SK-N-SH (cell line): ENCODE measurements around the gene TWF2. TPM values are rescaled to one million over a fixed set of nuclear protein-coding genes. Genes with fewer than 3 reads are reported as not detected.

Experiments
- CTCF ChIA-PET: fragments of 300-600, 350-600 bp; formaldehyde crosslinking; extraction: SDS; loops from one replicate; lab custom pipeline; 2021; lab: Yijun Ruan, JAX
- POLR2A ChIA-PET: fragments of 350-600 bp; sonication (Branson Sonifier 250); formaldehyde crosslinking; extraction: SDS; loops from one replicate; lab custom pipeline; 2020; ENCODE audit warnings: antibody characterized with exemption, inconsistent platforms; lab: Yijun Ruan, JAX
- DNase-seq: peaks from one replicate; pipeline ENCODE4 v3.0.0; 2012
- H2AFZ ChIP-seq: fragments of 200-600 bp; sonication (generic); 2 replicates; pipeline ENCODE4 v1.8.1; 2016; ENCODE audit warnings: antibody characterized with exemption, mild to moderate bottlenecking, low read depth
- H3F3A ChIP-seq: fragments of 200-600 bp; sonication (generic); replicated peaks from 2 replicates; pipeline ENCODE3; 2016; ENCODE audit warnings: antibody characterized with exemption, mild to moderate bottlenecking; ENCODE audit not compliant: insufficient read depth
- H3K27ac ChIP-seq, 2 experiments: fragments of 200-500 bp in 1 of 2; fragments of 200-600 bp in 1 of 2; sonication (Bioruptor generic) in 1 of 2; sonication (generic), shearing (Covaris generic) in 1 of 2; 2 replicates each; pipeline versions ENCODE4 v1.5.1 to v1.6.1; 2014 to 2016; ENCODE audit warnings: low read depth in 2 of 2, inconsistent platforms in 1 of 2, low read length in 1 of 2, mild to moderate bottlenecking in 1 of 2, mixed read lengths in 1 of 2
- H3K27me3 ChIP-seq: fragments of 200-600 bp; sonication (generic), shearing (Covaris generic); 2 replicates; pipeline ENCODE4 v1.6.1; 2016; ENCODE audit warnings: mixed run types; ENCODE audit not compliant: insufficient read depth
- H3K36me3 ChIP-seq, 2 experiments: fragments of 200-500 bp in 1 of 2; fragments of 200-600 bp in 1 of 2; sonication (Bioruptor generic) in 1 of 2; sonication (generic) in 1 of 2; replicated peaks in 1 of 2; 2 replicates each; pipeline versions ENCODE3 to v1.5.1; 2014 to 2016; ENCODE audit warnings: low read length in 1 of 2, mild to moderate bottlenecking in 1 of 2; ENCODE audit not compliant: insufficient read depth in 2 of 2, control insufficient read depth in 1 of 2
- H3K4me1 ChIP-seq, 2 experiments: fragments of 200-500 bp in 1 of 2; fragments of 200-600 bp in 1 of 2; sonication (Bioruptor generic) in 1 of 2; sonication (generic), shearing (Covaris generic) in 1 of 2; 2 replicates each; pipeline versions ENCODE4 v1.5.1 to v1.6.1; 2014 to 2016; ENCODE audit warnings: low read depth in 1 of 2, low read length in 1 of 2, mixed run types in 1 of 2; ENCODE audit not compliant: insufficient read depth in 2 of 2, control insufficient read depth in 1 of 2
- H3K4me2 ChIP-seq: fragments of 200-600 bp; sonication (generic), shearing (Covaris generic); 2 replicates; pipeline ENCODE4 v1.6.1; 2017; ENCODE audit warnings: mixed run types
- H3K4me3 ChIP-seq, 2 experiments: fragments of 200-500 bp in 1 of 2; fragments of 200-600 bp in 1 of 2; sonication (Bioruptor generic) in 1 of 2; sonication (generic), shearing (Covaris generic) in 1 of 2; 2 replicates each; pipeline versions ENCODE4 v1.5.1 to v1.8.1; 2014 to 2016; ENCODE audit warnings: low read depth in 2 of 2, inconsistent platforms in 1 of 2, low read length in 1 of 2, mild to moderate bottlenecking in 1 of 2, mixed read lengths in 1 of 2, moderate library complexity in 1 of 2
- H3K79me2 ChIP-seq: fragments of 200-600 bp; sonication (generic); 2 replicates; pipeline ENCODE4 v1.8.1; 2017; ENCODE audit warnings: mild to moderate bottlenecking; ENCODE audit not compliant: insufficient read depth
- H3K9ac ChIP-seq: fragments of 200-600 bp; sonication (generic); 2 replicates; pipeline ENCODE4 v1.6.1; 2017; ENCODE audit warnings: mixed run types
- H3K9me2 ChIP-seq: fragments of 200-600 bp; sonication (generic); 2 replicates; pipeline ENCODE4 v1.6.1; 2017; ENCODE audit warnings: mixed run types
- H3K9me3 ChIP-seq: fragments of 200-600 bp; sonication (generic); 2 replicates; pipeline ENCODE4 v1.6.1; 2017; ENCODE audit warnings: mixed run types, mild to moderate bottlenecking, moderate library complexity
- H4K20me1 ChIP-seq: fragments of 200-600 bp; sonication (generic); 2 replicates; pipeline ENCODE4 v1.6.1; 2017; ENCODE audit warnings: mild to moderate bottlenecking, mixed run types; ENCODE audit not compliant: insufficient read depth
- CTCF ChIP-seq: fragments of 200-600 bp; sonication (generic); IDR thresholded peaks from 2 replicates; pipeline ENCODE4 v1.6.1; 2017; ENCODE audit warnings: antibody characterized with exemption, mild to moderate bottlenecking, moderate library complexity
- EP300 ChIP-seq, 2 experiments: IDR thresholded peaks; 2 replicates each; pipeline versions ENCODE4 v1.4.0 to v1.6.1; 2012; ENCODE audit warnings: borderline replicate concordance in 1 of 2, low read depth in 1 of 2, low read length in 1 of 2
- GATA2 ChIP-seq: sonication (generic); formaldehyde crosslinking; IDR thresholded peaks from 2 replicates; pipeline ENCODE4 v1.5.0; 2020; ENCODE audit warnings: mild to moderate bottlenecking, missing genetic modification reagents
- IRF3 ChIP-seq: fragments of 150-350 bp; IDR thresholded peaks from 2 replicates; pipeline ENCODE4 v1.6.1; 2016; ENCODE audit warnings: mild to moderate bottlenecking, low read depth, low read length
- MEF2A ChIP-seq: IDR thresholded peaks from 2 replicates; pipeline ENCODE4 v1.4.0; 2012; ENCODE audit warnings: low read depth, borderline replicate concordance
- MXI1 ChIP-seq: IDR thresholded peaks from 2 replicates; pipeline ENCODE4 v1.6.1; 2012; ENCODE audit warnings: mild to moderate bottlenecking, low read depth, low read length, improper control_type of control experiment
- NRF1 ChIP-seq: IDR thresholded peaks from 2 replicates; pipeline ENCODE4 v1.6.1; 2012; ENCODE audit warnings: low read depth, mild to moderate bottlenecking, low read length
- PBX3 ChIP-seq: IDR thresholded peaks from 2 replicates; pipeline ENCODE4; 2012
- RCOR1 ChIP-seq: fragments of 150-350 bp; IDR thresholded peaks from 2 replicates; pipeline ENCODE4 v1.6.1; 2017; ENCODE audit warnings: antibody characterized with exemption, low read length
- RXRA ChIP-seq: IDR thresholded peaks from 2 replicates; pipeline ENCODE4 v1.4.0; 2012; ENCODE audit warnings: low read depth, mild to moderate bottlenecking, borderline replicate concordance
- TEAD4 ChIP-seq: IDR thresholded peaks from 2 replicates; pipeline ENCODE4 v1.4.0; 2012; ENCODE audit warnings: mild to moderate bottlenecking, borderline replicate concordance; ENCODE audit not compliant: insufficient read depth
- USF1 ChIP-seq: IDR thresholded peaks from 2 replicates; pipeline ENCODE4 v1.4.0; 2012; ENCODE audit warnings: low read depth, borderline replicate concordance
- YY1 ChIP-seq: IDR thresholded peaks from 2 replicates; pipeline ENCODE4 v1.4.0; 2012; ENCODE audit warnings: low read depth, mild to moderate bottlenecking
- ZBTB33 ChIP-seq: IDR thresholded peaks from 2 replicates; pipeline ENCODE4 v1.4.0; 2012; ENCODE audit warnings: low read depth, borderline replicate concordance
- WGBS: methylation state at CpG from one replicate; pipeline ENCODE4 v1.1.6; 2017; ENCODE audit warnings: low lambda C conversion rate; 5-methylcytosine and 5-hydroxymethylcytosine counted together
- polyA plus RNA-seq, 3 experiments: library from polyadenylated mRNA; depleted of rRNA; stranded (reverse); fragments of >200 nt; gene quantifications; 2 replicates each; pipeline ENCODE4 v1.2.3, GENCODE V29; 2012

Gene TWF2
- polyA plus RNA-seq, 1 of the 3 experiments (the other 2 are of a cell fraction): 188 TPM

DNA sequence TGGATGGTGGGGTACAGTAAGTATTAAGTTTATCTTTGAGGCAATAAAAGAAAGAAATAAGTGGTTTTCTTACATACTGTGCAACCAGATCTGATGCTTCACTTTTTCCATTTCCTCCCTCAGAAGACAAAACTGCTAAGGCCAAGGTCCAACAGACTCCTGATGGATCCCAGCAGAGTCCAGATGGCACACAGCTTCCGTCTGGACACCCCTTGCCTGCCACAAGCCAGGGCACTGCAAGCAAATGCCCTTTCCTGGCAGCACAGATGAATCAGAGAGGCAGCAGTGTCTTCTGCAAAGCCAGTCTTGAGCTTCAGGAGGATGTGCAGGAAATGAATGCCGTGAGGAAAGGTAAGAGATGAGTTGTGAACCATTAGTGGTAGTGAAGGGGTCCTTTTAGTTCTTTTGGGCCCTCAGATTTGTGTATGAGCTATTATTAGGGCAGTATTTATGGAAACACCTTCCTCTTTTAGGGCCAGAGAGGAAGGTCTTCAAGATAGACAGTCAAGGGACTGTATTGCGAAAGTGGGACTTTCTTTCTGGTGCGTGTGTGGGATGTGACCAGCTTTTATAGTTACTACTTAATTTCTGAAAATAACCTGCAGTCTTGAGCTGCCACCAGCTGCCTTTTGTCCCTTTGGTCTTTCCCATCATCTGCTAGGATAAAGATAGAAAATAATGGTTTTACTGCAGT lies 36.4 kb downstream of the TWF2 start:
- Histone ChIP-seq H3K36me3 (peaks cover 61 to 70% of the 10 kb centered on the region in 2 experiments), H3K27me3 (no peaks in the 10 kb centered on the region), H4K20me1 (no peaks in the 10 kb centered on the region)
- POLR2A ChIA-PET: interaction anchor here (0.6 kb wide), 1 partner anchor 456 kb away, joined by 3 read pairs; no protein-coding TSS in a partner anchor
- no peak for TF ChIP-seq YY1
- no peak for TF ChIP-seq GATA2
- no peak for TF ChIP-seq CTCF
- no peak for TF ChIP-seq RCOR1
- no peak for TF ChIP-seq USF1
- TF ChIP-seq, all 33 proteins: peak for 0
- no peak for DNase-seq
- Histone ChIP-seq H3K9ac (no peak overlapping the region), H2AFZ (no peak overlapping the region), H3K9me3 (no peaks in the 10 kb centered on the region), H3K4me2 (no peak overlapping the region), H3K4me3 (no peak overlapping the region), H3K79me2 (peaks cover 33% of the 10 kb centered on the region), H3K9me2 (no peaks in the 10 kb centered on the region), H3K27ac (no peak overlapping the region), H3K4me1 (peaks cover 3 to 13% of the 10 kb centered on the region in 2 experiments; a peak in 3 of 4 replicates), H3F3A (no peaks in the 10 kb centered on the region)
- CTCF ChIA-PET: interaction anchor here (0.6 to 3.3 kb wide), 5 partner anchors 18 to 202 kb away, joined by 3 to 16 read pairs (median 3); no protein-coding TSS in a partner anchor
- 94% methylated on average over 4 of the region's 4 CpGs for WGBS

- Histone ChIP-seq H3K9me2 (no peaks in the 10 kb centered on the region), H3K4me3 (no peak overlapping the region), H4K20me1 (no peaks in the 10 kb centered on the region), H3F3A (peaks cover under 1% of the 10 kb centered on the region), H3K36me3 (peaks cover 52 to 58% of the 10 kb centered on the region in 2 experiments), H2AFZ (no peak overlapping the region), H3K79me2 (peaks cover 33% of the 10 kb centered on the region), H3K9me3 (no peaks in the 10 kb centered on the region), H3K27me3 (no peaks in the 10 kb centered on the region), H3K27ac (no peak overlapping the region), H3K4me1 (peaks cover 7 to 18% of the 10 kb centered on the region in 2 experiments; a peak in 3 of 4 replicates), H3K9ac (no peak overlapping the region), H3K4me2 (no peak overlapping the region)
- CTCF ChIA-PET: interaction anchor here (1.2 to 3.3 kb wide), 3 partner anchors 20 to 197 kb away, joined by 4 to 16 read pairs (median 7); no protein-coding TSS in a partner anchor
- 95% methylated on average over 5 of the region's 5 CpGs for WGBS
- POLR2A ChIA-PET: no interaction called here
- no peak for DNase-seq
- TF ChIP-seq RXRA: no peak
- no peak for TF ChIP-seq EP300 (IDR thresholded peaks at IDR 0.05; ENCODE audit: borderline replicate concordance in 1 of 2, low read depth in 1 of 2, low read length in 1 of 2)
- no peak for TF ChIP-seq TEAD4
- TF ChIP-seq ZBTB33: no peak
- no peak for TF ChIP-seq MEF2A
- no peak for TF ChIP-seq MXI1
- TF ChIP-seq GATA2: no peak
- no peak for TF ChIP-seq USF1
- no peak for TF ChIP-seq NRF1
- TF ChIP-seq PBX3: no peak
- no peak for TF ChIP-seq IRF3
Observed at GRCh38 chr3:52200981-52201679, 37.8 kb downstream of the TWF2 start.
